Peyer's patch (tissue), 4 donors: Measurements from ENCODE around the gene SOX1. TPM values are rescaled to one million over a fixed set of nuclear protein-coding genes. Genes with fewer than 3 reads are reported as not detected.

ENCODE experiments used
- DNase-seq, 3 donors: peaks; one replicate each; pipeline ENCODE4 v3.0.0-alpha.2; 2017 to 2019
- H3K27ac ChIP-seq, 4 donors: fragments of 200-600 bp; sonication (generic); one replicate each; pipeline ENCODE4 v1.5.1; 2016 to 2019
- H3K27me3 ChIP-seq, 2 donors: fragments of 200-600 bp; sonication (generic); one replicate each; pipeline ENCODE4 v1.5.1; 2019
- H3K36me3 ChIP-seq, 3 donors: fragments of 200-600 bp; sonication (generic); one replicate each; pipeline ENCODE4 v1.5.1; 2016 to 2019
- H3K4me1 ChIP-seq, 4 donors: fragments of 200-600 bp; sonication (generic); one replicate each; pipeline ENCODE4 v1.5.1; 2016 to 2019
- H3K4me3 ChIP-seq, 4 donors: fragments of 200-600 bp; sonication (generic); 1 replicate in 3 of 4; 2 replicates in 1 of 4; pipeline ENCODE4 v1.5.1; 2016 to 2019; ENCODE audit warnings: mild to moderate bottlenecking in 1 of 4
- H3K9me3 ChIP-seq, 4 donors: fragments of 200-600 bp; sonication (generic); one replicate each; pipeline ENCODE4 v1.5.1; 2016 to 2019; ENCODE audit warnings: mild to moderate bottlenecking in 1 of 4
- CTCF ChIP-seq, 6 experiments: fragments of 450-650 bp in 4 of 6; fragments of 200-600 bp in 2 of 6; sonication (generic) in 1 of 6; IDR thresholded peaks; one replicate each; pipeline ENCODE4 v1.5.1; 2017 to 2019; ENCODE audit warnings: antibody characterized with exemption in 6 of 6, mild to moderate bottlenecking in 3 of 6, moderate library complexity in 1 of 6
- POLR2A ChIP-seq, 2 donors: fragments of 450-650 bp; IDR thresholded peaks; one replicate each; pipeline ENCODE4 v1.5.1; 2017; ENCODE audit warnings: antibody characterized with exemption in 2 of 2, mild to moderate bottlenecking in 2 of 2, moderate library complexity in 2 of 2
- total RNA-seq, 4 donors: library from RNA; depleted of rRNA; stranded (reverse); fragments of >200 nt; gene quantifications; one replicate each; pipeline ENCODE4 v1.1.0, GENCODE V29; 2016

The SOX1 gene
- total RNA-seq, 4 donors from 2014 or later: not detected

DNA sequence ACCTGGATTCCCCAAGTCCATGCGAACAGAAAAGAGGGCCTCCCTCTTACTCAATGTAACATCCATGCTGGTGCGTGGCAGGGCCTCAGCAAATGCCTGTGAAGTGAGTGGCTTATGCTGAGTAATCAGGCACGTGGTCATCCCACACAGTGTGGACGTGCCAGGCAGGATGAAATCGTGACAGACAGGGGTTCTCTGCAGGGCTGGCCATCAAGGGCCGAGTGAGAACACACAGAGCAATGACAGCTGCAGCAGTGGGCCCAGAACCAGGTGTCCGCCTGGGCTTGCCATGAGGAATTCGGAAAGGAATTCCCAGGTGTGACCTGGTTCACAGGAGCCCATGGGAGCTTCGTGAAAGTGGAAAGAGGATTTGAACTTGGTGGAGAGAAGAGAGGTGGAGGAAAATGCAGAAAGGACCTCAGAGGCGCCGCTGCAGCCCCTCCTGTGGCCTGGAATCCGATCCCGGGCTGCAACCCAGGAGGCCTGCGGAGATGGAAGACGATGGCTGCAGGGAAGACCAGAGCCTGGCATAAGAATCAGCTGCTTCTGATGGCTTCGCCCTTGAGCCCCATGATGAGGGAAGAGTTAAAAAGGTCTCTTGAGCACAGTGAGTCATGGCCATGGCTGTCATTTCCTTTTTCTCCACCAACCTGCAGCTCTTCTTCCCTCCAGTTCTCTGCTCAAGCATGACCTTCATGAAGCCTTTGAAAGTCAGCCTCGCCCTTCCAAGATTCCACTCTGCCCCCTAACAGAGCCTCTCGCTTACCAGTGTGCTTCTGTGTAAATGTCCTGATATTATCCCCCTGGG is 34.6 kb upstream of the SOX1 start:
- no peaks in the 10 kb centered on the region for H3K27me3 ChIP-seq
- DNase-seq: no peak
- no peak for TF ChIP-seq CTCF (IDR thresholded peaks at IDR 0.05)
- no peak for TF ChIP-seq POLR2A (IDR thresholded peaks at IDR 0.05)
- H3K27ac ChIP-seq: no peak overlapping the region
- H3K4me1 ChIP-seq: no peaks in the 10 kb centered on the region
- H3K4me3 ChIP-seq: no peak overlapping the region
- H3K36me3 ChIP-seq: no peaks in the 10 kb centered on the region
- no peaks in the 10 kb centered on the region for H3K9me3 ChIP-seq

GRCh38 chr13:112034231-112034630 is 32.7 kb upstream of the SOX1 start:
- no peaks in the 10 kb centered on the region for H3K4me1 ChIP-seq
- no peak for DNase-seq
- no peak overlapping the region for H3K4me3 ChIP-seq
- no peaks in the 10 kb centered on the region for H3K27me3 ChIP-seq
- no peak overlapping the region for H3K27ac ChIP-seq
- H3K36me3 ChIP-seq: no peaks in the 10 kb centered on the region
- TF ChIP-seq POLR2A (IDR thresholded peaks at IDR 0.05) (no peak), CTCF (IDR thresholded peaks at IDR 0.05) (no peak)
- no peaks in the 10 kb centered on the region for H3K9me3 ChIP-seq

GRCh38 chr13:112034846-112035245 is 32.1 kb upstream of the SOX1 start:
- Histone ChIP-seq H3K9me3 (no peaks in the 10 kb centered on the region), H3K4me1 (no peaks in the 10 kb centered on the region), H3K36me3 (no peaks in the 10 kb centered on the region), H3K27me3 (no peaks in the 10 kb centered on the region), H3K4me3 (no peak overlapping the region), H3K27ac (no peak overlapping the region)
- DNase-seq: no peak
- TF ChIP-seq POLR2A (IDR thresholded peaks at IDR 0.05) (no peak), CTCF (IDR thresholded peaks at IDR 0.05) (no peak)

GRCh38 chr13:112042496-112042895 is 24.5 kb upstream of the SOX1 start:
- Histone ChIP-seq H3K27ac (no peak overlapping the region), H3K9me3 (no peaks in the 10 kb centered on the region), H3K4me3 (no peak overlapping the region), H3K36me3 (no peaks in the 10 kb centered on the region), H3K4me1 (no peaks in the 10 kb centered on the region), H3K27me3 (no peaks in the 10 kb centered on the region)
- TF ChIP-seq CTCF (IDR thresholded peaks at IDR 0.05): no peak
- no peak for TF ChIP-seq POLR2A (IDR thresholded peaks at IDR 0.05)
- no peak for DNase-seq

- DNase-seq: peak in 1 of 3 donors; percentile 9
- H3K9me3 ChIP-seq: no peaks in the 10 kb centered on the region
- H3K4me3 ChIP-seq: no peak overlapping the region
- no peak for TF ChIP-seq POLR2A (IDR thresholded peaks at IDR 0.05)
- no peak for TF ChIP-seq CTCF (IDR thresholded peaks at IDR 0.05)
- H3K36me3 ChIP-seq: no peaks in the 10 kb centered on the region
- H3K4me1 ChIP-seq: peaks cover 0 to 15% (median 0%) of the 10 kb centered on the region in 4 donors
- no peak overlapping the region for H3K27ac ChIP-seq
- peaks cover 0 to 38% of the 10 kb centered on the region in 2 donors for H3K27me3 ChIP-seq
These were observed 14.7 kb upstream of the SOX1 start for GRCh38 chr13:112052213-112052612.
